B cell (primary cell): ENCODE measurements around the gene HBM.

Source experiments
- EZH2 ChIP-seq: IDR thresholded peaks from 2 replicates; pipeline ENCODE4 v1.6.1; 2012; ENCODE audit warnings: borderline replicate concordance, low read depth, mild to moderate bottlenecking, moderate library complexity, low read length; ENCODE audit not compliant: insufficient read depth, poor library complexity, severe bottlenecking
- TF ChIP-seq, protein P1 (sequence below): fragments of 200-600 bp; IDR thresholded peaks from one replicate; pipeline ENCODE4 v1.8.0; 2022; ENCODE audit warnings: antibody characterized with exemption, mild to moderate bottlenecking

DNA sequence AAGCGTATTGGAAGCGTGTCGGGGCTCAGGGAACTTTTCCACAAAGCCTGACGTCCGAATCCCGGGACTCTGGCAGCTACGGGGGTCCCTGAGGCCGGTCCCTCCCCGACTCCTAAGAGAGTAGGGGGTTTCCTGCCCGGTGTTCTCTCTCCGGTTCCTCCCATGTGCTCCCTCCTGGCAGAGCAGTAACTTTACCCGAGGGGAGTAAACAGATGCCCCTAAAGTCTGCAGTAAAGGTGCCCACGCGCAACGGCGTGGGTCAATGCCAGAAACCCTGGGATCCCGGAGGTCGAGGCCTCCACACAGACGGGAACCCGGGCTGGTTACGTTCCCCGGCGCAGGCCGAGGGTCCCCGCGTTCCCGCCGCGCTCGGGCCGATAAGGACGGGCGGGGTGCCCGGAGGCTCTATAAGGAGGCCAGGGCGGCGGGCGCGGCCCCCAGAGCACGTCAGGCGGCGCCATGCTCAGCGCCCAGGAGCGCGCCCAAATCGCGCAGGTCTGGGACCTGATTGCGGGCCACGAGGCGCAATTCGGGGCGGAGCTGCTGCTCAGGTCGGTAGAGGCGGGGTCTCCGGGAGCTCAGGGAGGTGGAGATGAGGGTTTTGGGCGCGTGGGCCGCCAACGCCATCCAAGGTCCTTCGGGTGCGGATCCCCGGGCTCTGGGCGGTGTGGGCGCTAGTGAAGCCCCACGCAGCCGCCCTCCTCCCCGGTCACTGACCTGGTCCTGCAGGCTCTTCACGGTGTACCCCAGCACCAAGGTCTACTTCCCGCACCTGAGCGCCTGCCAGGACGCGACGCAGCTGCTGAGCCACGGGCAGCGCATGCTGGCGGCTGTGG is at the start of gene HBM:
- TF ChIP-seq, protein P1, sequence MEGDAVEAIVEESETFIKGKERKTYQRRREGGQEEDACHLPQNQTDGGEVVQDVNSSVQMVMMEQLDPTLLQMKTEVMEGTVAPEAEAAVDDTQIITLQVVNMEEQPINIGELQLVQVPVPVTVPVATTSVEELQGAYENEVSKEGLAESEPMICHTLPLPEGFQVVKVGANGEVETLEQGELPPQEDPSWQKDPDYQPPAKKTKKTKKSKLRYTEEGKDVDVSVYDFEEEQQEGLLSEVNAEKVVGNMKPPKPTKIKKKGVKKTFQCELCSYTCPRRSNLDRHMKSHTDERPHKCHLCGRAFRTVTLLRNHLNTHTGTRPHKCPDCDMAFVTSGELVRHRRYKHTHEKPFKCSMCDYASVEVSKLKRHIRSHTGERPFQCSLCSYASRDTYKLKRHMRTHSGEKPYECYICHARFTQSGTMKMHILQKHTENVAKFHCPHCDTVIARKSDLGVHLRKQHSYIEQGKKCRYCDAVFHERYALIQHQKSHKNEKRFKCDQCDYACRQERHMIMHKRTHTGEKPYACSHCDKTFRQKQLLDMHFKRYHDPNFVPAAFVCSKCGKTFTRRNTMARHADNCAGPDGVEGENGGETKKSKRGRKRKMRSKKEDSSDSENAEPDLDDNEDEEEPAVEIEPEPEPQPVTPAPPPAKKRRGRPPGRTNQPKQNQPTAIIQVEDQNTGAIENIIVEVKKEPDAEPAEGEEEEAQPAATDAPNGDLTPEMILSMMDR = no peak
- no peak for TF ChIP-seq EZH2
